Embryonic facial prominence (tissue), 1 donor: ENCODE data around the gene CELSR1.

ENCODE experiments used
- DNase-seq: peaks from one replicate; pipeline ENCODE4 v3.0.0-alpha.2; 2016; ENCODE audit errors: extremely low spot score

CELSR1 gene

DNA sequence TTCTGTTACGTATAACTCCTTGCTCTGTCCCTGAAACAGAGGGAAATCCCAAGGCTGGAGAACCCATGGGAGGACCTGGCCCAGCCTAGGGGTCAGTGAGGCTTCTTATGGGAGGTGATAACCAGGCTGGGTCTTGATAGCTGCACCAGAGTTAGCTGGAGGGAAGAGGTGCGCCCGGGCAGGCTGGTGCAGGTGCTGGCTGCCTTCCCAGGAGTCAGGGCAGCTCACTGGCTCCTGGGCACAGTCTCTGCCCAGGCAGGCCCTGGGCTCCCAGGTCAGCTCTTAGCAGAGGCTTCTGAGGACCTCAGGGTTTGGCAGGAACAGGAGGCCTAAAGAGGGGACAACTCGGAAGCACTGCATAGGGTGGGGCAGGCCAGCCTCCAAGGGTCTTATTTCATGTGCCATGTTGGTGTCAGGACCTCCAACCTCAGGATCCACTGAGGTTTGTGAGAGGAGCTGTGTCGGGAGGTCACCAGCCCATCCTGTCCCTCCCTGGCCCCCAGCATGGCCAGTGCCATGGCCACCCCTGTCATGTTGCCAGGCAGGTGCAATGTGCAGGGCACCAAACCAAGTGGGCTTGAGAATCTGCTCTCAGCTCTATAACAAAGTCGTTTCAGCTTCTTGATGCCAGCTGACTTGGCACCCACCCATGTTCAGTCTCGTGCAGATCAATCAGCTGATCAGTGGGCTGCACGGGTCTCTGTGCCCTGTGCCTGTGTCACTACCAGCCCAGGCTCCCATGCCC is 20.5 kb upstream of the CELSR1 start:
- DNase-seq = no peak

DNA sequence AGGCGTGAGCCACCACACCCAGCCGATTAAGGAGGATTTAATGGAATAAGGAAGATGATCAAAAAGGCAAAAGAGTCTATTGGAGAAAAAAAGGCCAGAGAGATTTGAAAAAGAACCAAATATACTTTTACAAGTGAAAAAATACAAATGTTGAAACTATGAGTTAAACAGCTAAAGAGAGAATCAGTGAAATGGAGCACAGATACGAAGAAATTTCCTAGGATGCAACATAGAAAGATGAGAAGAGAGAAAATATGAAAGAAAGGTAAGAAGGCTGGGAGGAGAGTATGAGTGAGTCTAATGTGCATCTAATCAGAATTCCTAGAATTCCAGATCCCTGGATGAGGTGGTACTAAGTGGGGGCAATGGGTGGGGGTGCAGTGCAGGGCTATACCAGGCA is 19.4 kb upstream of the CELSR1 start:
- DNase-seq = no peak

DNA sequence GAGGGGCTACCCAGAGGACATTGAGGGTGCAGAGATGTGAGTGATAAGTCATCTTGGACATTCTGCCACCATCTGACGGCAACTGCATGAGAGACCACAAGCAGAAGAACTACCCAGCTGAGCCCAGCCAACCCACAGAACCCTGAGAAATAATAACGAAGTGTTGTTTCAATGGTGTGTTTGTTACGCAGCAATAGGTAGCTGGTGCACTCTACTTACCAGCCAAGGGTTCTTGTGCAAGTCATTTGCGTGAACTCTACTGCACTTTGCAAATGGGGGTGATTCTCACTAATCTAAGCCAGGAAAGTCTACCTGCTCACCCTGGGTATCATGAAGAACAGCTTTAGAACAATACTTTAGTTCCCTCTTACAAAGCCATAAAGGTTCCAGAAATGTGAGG is 15.8 kb upstream of the CELSR1 start:
- no peak for DNase-seq

DNA sequence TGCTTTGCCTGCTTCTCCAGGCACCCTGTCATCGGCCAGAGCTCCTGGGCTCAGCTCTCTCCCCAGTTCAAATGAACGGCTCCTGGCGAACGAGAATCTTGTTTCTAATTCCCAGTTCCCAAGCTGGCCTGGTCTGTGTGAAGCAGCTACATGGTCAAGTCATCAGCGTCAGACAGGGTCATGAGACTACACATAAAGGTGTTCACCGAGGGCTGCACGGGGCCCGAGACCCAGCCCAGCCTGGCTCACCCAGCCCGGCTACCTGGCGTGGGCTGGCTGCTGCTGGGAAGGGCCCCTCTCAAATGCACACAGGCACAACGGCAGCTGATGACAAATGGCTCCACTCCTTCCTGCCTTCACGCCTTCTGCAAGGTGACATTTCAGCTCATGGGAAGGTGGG is 14.6 kb upstream of the CELSR1 start:
- no peak for DNase-seq

DNA sequence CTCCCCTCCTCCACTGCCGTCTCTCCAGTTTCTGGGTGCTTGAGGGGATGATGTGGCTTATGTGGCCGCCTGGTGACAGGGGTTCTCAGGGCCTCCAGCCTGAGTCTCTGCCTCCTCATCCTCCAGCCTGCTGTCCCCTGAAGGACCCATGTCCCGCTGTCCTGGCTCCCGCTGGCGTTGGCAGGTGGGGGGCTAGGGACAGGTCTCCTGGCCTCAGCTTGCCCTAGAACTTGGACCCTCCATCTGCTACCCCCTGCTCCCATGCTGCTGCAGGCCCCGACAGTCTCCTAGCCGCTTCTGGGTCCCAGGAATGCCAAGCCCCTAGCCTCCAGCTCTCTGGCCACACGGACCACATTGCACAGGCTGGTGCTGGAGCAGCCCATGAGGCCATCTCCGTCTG is 13.9 kb upstream of the CELSR1 start:
- DNase-seq = no peak

DNA sequence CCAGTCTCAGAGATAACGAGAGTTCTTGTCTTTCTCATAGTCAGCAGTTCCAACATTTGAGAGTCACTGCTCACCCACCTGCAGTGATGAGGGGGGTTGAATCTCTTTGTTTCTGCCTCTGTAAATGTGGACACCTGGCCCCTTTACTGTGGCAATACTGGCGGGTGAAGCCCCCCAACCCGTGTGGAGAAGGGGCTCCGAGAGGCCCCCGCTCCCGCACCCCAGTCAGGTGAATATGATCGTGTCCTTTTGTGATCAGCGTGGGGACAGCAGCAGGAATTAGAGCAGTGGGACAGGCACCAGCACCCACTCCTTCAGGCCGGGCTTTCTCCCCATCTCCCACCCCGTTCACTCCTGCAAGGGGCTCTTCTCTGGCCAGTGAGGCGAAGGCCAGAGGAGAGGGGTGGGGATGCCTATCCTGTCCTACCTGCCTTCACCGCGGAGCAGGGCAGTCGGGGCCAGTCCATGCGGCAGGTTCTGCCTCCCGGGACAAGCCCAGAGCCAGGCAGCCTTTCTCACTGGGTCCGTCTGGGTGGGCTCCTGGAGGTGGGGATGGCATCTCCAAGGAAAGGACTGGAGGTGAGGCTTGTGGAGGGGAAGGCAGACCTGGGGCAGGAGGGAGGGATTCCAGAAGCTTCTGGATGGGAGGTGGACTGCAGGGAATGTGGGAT is 12.7 kb upstream of the CELSR1 start:
- DNase-seq = no peak

DNA sequence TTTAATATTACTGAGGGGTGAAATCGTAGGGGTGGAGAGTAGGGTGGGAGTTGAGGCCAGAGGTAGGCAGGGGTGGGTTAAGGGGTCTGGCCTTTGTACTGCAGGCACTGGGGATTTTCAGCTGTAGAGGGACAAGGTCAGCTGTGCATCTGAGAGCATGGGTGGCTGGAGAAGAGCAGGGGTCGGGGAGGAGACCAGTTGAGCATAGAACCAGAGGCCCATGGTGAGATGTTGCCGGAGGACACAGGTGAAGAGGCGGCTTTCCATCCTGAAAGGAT is 12.1 kb upstream of the CELSR1 start:
- DNase-seq = no peak

DNA sequence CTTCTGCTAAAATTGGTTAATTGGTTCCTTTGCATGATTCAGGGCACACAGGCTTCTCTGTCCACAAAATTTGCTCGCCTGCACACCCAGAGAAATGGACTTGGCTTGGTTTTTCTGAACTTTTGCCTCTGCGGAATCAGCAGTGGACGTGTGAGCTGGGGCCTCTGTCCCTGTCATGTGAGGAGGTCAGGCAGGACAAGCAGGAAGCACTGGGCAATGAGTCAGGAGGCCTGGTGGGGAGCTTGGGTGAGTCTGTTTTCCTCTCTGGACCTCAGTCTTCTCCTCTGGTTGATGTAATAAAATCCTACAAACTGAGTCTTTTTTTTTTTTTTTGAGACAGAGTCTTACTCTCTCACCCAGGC is 10.4 kb upstream of the CELSR1 start:
- DNase-seq = no peak

DNA sequence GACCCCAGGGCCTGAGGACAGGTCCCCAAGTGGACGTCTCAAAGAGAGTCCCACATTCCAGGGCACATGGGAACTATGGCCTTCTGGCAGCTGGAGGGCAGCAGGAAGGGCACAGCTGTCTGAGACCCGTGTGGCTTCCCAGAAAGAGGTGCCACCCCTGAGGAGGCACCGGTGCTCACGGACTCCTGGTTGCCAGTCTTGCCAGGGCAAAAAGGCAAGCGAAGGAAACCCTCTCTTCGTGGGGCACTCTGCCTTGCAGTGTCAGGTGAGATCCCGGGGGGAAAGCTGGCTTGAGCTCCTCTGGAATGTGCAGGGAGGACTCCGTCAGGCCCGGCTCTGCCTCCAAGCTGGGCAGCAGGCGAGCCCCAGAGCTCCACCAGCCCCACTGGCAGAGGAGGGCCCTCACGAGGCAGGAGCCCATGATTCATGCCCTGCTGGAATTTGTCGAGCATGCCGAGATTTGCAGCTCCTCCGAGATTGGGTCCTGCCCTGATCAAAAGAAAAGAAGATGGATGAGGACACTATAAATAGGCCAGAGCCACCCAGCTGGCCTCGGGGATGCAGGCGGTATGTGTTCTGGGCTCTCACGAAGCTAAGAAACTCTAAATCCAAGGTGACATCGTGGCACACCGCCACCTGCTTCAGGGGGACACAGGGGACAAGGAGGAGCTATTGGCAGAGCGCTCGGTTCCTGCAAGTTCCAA is 9.9 kb upstream of the CELSR1 start:
- no peak for DNase-seq

DNA sequence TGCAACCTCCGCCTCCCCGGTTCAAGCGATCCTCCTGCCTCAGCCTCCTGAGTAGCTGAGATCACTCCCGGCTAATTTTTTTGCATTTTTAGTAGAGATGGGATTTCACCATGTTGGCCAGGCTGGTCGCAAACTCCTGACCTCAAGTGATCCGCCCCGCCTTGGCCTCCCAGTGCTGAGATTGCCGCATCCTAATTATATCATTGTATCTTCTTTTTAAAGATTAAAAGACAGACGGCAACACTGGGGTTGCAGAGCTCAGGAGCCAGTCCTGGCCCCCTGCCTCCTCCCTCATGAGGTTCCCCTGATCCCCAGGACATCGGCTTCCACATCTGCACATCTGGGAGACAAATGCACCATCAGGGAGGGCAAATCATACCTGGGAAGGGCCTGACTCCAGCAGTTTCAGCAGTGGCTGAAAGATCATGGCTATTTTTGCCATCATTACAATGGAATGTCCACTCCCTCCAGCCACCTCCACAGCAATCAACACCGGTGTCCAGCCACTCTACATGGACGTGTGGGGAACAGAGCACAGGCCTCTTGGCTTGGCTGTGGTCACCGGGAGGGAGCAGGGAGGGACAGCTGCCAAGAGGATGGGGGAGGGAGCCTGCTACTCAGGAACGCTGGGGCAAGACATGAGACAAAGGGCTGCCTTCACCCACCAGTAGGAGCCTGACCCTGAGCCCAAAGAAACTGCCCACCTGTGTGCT is 9.2 kb upstream of the CELSR1 start:
- DNase-seq = no peak

DNA sequence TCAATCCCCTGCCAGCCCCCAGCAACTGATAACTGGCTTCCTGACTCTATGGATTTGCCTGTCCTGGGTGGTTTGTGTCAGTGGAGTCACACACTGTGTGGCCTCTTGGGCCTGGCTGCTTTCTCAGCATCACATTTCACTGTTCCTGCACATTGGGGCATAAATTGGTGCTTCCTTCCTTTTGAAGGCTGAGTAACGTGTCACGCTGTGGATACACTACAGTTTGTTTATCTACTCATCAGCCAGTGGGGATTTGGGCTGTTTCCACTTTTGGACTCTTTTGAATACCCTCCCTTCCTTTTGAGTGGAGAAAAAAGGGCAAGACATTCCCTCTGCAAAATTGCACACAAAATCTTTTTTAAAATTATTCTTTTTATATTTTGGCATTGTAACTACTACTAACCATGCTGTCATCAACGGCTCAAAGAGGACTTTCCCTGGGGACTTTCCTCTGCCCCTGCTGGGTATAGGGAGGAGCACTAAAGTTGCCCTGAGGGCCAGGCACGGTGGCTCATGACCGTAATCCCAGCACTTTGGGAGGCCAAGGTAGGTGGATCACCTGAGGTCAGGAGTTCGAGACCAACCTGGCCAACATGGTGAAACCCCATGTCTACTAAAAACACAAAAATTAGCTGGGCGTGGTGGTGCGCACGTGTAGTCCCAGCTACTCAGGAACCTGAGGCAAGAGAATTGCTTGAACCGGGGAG is 7.8 kb upstream of the CELSR1 start:
- no peak for DNase-seq

DNA sequence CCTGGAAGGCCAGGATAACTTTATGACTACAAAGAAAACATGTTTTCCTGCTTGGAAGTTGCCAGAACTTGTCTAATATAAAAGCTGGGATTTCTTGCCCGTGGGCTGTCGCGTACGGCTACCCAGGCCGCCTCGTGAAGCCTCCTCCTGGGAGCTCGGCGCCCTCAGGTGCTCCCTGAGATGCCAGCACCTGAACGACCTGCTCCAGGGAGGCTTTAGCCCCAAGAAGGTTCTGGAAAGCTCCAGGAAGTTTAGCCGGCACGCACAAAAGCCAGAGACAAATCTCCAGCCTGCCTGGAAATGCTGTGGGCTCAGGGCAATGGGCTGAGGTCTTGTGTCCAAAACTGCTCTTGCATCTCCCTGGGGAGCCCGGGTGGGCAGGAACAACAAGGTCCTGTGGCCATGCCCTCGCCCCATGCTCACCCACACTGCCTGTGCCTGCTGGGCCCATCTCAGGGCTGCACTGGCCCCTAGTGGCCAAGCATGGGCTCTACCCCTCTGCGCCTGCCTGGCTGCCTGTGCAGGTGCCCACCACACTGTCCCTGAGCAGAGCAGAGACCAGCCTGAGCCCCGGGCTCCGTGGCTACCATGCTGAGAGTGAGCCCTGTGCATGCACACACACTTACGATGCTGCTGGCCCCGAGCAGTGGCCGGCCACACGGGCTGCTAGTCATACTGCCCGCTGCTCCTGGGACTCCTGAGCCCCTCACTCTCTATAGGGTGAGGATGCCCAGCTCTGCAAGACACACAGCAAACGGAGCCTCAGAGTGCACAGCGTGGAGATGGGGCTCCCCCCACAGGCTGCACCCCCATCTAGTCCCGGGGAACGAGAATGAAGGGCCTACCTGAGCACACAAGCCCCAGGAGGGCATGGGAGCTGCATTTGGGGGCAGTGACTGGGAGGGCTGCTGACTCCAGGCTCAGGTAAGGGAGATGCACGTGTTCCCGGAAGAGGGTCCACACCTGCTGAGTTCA is 4.9 kb upstream of the CELSR1 start:
- no peak for DNase-seq

DNA sequence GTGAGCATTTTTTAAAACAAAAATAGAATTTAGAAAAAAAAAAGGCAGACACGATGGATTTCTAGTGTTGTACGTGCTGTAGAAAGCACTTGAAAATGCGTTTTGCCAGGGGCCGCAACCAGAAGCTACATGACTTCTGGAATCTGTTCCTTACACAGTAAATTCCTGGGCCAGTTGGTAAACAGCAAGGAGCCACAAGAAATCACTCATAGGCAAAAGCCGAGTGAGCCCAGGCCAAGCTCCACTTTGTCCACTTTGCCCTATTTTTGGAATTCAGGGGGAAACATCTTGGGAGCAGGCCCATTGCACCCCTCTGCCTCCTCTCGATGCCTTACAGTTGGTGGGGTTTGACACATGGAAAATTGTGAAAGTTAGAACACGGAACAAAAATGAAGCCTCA is 4.1 kb upstream of the CELSR1 start:
- no peak for DNase-seq

DNA sequence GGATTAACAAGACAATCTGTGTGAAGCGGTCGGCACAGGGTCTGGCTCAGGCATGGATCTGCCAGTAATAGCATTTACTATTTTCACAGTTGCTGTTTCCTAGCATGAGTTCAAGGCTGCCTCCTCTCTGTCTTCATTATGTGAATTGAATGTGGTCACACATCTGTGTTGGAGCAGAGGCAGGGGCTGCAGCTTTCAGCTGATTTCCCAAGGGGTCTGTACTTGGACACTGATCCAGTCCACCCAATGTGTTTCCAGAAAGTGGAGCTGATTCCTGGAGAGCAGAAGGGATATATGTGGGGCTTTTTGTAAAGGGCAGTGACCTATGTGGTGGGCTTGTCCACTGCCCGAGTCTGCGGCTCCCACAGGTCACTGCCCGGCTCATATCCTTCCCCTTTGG is 3.5 kb upstream of the CELSR1 start:
- no peak for DNase-seq

DNA sequence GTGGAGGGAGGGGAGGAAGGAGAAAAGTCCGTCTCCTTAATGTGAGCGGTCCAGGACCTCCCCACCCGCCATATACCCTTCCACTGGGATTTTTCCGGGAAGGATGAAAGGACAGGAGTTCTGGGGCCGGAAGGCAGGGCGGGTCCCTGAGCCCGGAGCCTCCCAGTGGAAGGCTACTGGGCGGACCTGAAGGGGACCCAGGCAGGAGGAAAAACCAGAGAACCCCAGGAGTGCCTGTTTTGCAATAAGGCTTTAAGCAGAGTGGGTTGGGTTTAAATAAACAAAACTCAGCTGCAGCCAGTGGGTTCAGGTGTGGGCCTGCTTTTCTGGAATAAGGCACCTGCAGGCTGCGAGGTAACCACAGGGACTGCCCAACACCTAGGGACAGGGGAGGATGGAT is 1.7 kb upstream of the CELSR1 start:
- DNase-seq = no peak

DNA sequence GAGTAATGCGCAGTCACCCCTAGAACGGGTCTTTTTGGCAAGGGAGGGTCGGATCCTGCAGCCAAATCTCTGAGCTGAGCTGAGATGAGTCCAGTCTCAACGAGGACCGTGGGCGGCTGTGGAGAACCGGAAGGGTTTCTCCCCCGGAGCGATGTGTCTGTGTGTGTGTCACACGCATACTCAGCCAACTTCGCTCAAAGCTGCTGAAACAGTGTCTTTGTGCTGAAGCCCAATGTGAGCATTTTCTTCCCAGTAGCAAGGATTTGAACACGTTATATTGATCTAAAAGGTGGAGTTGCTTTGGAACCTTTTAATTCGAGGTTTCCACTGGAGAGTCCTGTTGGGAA is 1.4 kb upstream of the CELSR1 start:
- DNase-seq = no peak

DNA sequence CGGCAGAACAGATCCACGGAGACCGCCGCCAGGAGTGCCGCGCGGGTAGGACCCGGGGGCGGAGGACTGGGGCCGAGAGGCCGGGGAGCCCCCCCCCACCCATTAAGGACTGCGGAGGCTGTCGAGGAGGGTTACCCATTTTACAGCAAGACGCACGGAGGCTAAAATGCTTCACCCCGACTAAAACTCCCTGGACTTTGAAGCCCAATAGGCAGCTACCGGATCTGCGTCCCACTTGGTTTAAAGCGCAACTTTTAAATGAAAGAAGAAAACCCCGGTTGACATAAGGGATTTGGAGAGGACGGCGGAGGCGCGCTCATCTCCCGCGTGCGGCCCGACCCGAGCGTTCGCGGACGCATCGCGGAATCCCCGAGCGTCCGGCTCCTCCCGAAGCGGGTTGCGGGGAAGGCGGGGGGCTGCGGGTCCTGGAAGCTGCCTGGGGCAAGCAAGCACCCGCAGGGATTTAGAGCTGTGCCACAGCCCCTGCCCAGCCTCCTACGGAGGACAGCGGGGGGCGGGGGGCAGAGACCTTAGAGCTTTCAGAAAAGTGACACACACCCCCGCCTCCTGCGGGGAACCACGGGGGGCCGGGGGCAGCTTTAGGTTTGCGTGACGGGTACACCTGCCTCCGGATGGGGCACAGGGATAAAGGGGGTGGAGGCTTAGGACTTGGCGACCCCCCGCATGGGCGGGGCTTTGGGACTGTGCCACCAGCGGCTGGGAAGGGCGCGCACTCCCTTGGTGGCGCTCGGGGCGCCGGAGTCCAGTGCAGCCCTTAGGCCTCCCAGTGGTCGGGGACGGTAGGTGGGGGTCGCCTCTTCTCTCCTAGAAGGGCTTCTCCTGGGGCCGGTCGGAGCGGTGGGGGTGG is 760 bp upstream of the CELSR1 start:
- no peak for DNase-seq

DNA sequence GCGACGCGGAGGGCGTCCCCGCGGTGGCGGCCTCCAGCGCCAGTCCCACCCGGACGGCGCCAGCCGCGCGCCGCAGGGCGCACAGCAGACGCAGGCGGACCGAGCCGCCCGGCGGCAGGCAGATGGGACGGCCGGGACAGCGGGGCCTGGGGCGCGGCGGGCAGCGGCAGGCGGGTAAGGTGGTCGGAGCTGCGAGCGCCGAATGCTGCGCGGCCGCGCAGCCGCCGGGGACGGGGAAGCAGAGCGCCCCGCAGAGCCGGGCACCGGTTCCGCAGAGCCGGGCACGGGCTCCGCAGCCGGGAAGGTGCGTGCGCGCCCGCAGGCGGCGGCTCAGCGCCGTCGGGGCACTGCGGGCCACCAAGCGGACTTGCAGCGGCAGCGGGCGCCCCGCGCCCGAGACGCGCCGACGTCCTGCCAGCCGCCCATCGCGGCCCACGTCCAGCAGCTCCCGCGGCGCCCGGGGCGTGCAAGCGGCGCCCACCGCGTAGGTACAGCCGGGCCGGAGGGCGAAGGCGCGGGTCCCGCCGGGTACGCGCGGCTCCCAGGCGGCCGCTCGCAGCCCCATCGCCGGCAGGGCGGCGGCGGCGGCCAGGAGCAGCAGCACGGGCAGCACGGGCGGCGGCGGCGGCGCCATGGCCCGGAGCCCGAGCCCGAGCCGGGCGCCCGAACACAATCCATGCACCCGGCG is 739 bp downstream of the CELSR1 start:
- DNase-seq = no peak

DNA sequence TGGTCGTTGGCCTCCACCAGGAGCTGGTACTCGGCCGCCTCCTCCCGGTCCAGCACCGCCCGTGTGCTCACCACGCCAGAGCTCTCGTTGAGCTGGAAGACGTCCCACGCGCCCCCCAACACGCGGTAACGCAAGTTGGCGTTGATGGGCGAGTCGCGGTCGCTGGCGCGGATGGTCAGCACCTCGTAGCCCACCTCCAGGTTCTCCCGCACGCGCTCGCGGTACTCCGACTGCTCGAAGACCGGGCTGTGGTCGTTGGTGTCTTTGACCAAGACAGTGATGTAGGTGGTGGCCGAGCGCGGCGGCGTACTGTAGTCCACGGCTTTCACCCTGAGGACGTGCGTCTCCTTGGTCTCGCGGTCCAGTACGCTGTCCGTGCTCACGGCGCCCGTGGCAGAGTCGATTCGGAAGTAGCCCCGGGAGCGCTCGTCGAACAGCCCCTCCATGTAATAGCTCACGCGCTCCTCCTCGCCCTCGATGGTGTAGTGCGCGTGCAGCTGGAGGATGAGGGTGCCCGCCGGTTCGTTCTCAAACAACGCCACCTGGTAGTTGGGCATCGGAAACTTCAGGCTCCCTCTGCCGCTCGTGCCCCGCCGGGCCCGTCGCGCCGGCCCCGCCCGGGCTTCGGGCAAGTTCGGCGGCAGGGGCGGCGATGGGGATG is 1.4 kb downstream of the CELSR1 start:
- no peak for DNase-seq
